HT1080 (cell line): Measurements from ENCODE around the gene PEDS1. TPM values are rescaled to one million over a fixed set of nuclear protein-coding genes. Genes with fewer than 3 reads are reported as not detected.
"Not testable (repeated sequence)": the region's sequence is repeated elsewhere in the genome, so short reads cannot be mapped to it uniquely, and the experiment has no call there.

Source experiments
- DNase-seq: peaks from one replicate; pipeline ENCODE4 v3.0.0-alpha.2; 2015; ENCODE audit warnings: low read depth
- total RNA-seq: library from RNA; depleted of rRNA; stranded (reverse); fragments of >200 nt; shearing (Covaris generic); gene quantifications from 2 replicates; pipeline ENCODE4 v1.2.3, GENCODE V29; 2014

PEDS1 gene
- total RNA-seq, 1 experiment from 2014 or later, result 38.7 TPM

DNA sequence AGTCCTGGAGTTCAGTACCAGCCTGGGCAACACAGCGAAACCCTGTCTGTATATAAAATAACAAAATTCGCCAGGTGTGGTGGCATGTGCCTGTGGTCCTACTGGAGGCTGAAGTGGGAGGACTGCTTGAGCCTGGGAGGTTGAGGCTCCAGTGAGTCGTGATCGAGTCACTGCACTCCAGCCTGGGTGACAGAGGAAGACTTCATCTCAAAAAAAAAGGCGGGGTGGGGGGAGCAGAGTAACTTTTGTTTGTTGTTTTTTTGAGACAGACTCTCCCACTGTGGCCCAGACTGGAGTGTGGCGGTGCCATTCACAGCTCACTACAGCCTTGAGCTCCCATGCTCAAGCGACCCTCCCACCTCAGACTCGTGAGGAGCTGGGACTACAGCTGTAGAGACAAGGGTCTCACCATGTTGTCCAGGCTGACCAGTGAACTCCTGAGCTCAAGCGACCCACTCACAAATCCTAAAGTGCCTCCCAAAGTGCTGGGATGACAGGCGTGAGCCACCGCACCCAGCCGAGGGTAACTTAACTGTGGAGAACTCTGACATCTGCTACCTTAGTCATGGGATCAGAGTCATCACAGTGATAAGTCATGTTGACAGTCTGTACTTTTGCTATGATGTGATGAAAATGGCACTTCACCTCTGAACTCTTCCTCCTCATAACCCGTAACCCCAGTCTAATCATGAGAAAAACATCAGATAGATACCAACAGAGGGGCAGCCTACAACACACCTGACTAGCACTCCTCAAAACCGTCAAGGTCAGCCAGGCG lies 16.5 kb downstream of the PEDS1 start:
- peak; percentile 72 for DNase-seq

DNA sequence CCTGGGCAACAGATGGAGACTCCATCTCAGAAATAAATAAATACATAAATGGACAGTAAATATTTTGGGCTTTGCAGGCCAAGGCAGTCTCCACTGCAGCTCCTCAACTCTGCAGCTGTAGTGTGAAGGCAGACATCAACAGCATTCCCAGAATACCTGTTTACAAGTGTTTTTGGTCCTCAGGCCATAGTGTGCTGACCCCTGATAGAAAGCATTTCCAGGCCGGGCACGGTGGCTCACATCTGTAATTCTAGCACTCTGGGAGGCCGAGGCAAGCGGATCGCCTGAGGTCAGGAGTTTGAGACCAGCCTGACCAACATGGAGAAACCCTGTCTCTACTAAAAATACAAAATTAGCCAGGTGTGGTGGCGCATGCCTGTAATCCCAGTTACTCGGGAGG lies 18.4 kb downstream of the PEDS1 start:
- not testable (repeated sequence) for DNase-seq

DNA sequence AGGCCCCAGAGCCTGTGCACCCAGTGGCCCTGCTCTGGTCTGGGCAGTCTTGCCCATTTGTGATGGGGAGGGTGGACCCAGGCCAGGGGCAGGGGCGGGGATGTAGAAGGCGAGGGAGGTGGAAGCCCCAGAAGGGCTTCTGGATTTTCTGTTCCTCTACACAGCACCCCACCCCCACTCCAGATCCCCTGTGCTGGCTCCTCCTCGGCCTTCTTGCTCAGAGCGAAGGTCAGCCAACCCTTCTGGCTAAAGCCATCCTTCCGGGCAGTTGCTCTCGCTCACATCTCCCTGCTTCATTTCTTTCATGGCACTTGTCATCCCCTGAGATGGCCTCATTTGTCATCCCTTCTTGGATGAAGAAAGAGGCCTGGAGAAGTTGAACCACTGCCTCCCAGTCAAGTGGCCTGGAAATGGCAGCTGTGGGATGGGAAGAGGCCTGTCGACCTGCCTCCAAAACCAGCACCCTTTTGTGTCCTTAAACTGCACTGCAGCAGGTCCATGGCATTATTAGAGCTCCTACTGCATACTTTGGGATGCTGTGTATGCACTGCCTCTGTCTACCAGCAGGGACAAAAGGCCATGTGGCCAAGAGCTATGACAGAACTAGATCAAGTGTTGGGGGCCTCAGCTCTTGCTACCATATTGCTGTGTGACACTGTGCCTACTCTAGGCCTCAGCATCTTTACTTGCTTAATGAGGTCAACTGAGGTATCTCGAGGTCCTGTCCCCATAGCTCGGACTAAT lies 19.9 kb downstream of the PEDS1 start:
- no peak for DNase-seq

DNA sequence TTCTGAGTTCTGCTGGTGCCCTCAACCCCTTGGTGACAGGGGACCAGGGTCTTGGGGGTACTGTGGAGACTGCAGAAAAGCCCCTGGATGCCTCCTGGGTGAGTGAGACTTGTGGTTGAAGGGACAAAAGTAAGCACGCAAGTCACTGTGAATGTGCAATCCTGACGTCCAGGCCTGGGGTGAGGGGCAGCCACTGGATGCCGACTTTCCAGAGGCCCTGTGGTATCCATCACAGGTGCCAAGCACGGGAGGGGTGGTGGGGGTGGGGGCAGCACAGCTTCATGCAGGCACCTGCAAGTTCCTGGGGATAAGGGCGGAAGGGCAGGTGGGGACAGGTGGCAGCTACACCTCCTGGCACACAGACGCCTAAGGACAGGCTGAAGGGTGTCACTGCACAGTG lies 20.5 kb downstream of the PEDS1 start:
- no peak for DNase-seq

DNA sequence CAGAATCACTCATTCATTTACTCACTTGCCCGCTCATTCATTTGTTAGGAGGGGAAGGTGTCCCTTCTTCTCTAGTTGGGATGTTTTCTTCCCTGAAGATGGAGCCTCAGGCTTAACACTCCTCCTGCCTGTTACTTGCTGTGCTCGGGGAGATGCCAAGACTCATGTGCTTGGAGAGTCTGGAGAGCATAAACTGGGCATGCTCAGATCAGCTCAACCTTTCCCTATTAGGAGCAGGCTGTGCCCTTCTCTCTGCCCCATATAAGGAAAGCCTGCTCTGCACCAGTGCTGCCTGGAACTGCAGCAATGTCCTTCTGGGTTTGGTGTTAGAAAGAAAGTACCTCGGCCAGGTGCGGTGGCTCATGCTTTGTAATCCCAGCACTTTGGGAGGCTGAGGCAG lies 22.5 kb downstream of the PEDS1 start:
- DNase-seq, result no peak

DNA sequence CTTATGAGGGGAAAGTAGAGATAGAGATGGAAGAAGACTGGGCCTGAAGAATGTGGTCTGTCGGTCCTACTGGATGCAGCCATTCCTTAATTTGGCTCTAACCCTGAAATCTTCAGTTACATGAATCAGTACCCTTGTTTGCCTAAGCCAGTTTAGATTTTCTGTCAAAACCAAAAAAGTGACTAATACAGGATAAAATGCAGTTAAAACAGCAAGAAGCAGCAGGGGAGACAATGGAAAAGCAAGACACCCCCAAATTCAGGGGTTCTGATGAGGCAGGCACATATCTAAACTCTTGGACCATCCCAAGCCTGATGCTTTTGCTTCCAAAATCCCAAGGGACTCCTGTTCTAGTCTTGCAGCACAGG lies 23.2 kb downstream of the PEDS1 start:
- DNase-seq, result no peak

GRCh38 chr20:50129662-50130355 lies 23.7 kb downstream of the PEDS1 start:
- DNase-seq, result no peak

- DNase-seq, result no peak
Measured at GRCh38 chr20:50128520-50128905, 25.0 kb downstream of the PEDS1 start.

DNA sequence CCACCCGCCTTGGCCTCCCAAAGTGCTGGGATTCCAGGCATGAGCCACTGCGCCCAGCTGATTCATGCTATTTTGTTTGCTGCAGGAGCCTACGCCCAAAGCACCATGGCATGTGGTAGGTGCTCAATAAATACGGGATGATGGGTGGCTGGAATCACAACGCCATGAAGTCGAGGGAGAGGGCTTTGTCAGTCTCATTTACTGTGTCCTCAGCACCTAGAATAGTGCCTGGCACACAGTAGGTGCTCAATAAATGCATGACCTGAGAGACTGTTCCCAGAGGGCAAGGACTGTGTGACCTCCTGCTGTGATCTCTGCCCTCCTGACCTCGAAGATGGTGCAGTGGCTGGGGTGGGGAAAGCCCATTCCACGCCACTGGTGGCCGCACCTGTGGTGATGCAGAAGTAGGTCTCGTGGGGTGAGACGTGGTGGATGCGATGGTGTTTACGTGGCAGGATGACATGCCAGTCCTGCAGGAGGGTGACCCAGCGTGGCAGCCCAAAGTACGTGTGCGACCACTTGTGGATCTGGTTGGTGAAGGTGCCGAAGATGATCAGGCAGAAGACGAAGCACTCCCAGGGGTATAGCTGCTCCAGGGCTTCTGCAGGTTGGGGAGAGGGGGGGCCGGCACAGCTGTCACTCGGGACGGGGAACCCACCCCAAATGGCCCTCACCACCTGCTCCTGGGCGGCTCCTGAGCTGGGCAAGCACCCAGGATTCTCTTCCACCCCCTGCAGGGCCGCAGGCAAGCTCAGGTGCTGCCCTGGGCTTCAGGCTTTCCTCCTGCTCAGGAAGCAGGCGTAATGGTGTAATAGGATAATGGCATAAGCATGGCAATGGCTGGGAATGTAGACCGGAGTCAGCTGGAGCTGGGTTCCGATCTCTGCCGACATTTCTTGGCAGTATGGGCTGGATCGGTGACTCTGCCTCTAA lies 25.7 kb downstream of the PEDS1 start:
- no peak for DNase-seq

DNA sequence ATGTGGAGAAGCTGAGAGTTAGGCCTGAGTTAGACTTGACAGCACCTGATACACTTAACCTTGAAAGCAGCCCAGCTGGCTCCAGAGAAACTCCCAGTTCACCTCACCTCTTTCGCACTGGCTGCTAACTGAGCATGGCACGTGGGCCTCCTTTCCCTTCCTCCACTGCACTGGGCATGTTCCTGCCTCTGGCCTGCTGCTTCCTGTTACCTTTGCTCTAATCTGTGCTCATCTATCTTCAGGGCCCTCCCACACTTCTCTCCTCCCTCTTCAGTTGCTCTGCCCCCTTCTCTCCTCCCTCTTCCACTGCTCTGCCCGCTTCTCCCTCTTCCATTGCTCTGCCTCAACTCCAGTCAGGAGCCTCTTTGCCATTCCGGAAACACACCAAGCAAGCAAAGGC lies 26.9 kb downstream of the PEDS1 start:
- no peak for DNase-seq

GRCh38 chr20:50125279-50125678 lies 28.2 kb downstream of the PEDS1 start:
- DNase-seq, result no peak

DNA sequence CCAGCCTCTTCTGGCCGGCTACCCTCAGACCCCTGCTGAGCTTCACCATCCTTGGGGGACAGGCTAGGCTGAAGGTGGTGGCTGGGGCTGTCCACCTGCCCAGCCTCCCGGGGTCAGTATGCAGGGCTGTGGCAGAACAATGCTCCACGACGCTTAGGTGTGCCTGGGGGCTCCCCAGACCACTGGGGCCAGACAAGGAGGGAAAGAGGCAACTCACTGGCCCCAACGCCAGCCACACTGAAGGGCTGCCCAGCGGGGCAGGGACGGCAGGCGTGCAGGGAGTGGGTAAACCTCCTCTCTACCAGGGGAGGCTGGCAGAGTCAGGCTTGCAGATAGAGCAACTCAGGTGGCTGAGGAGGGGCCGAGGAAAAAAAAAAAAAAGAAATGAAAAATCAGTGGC lies 29.0 kb downstream of the PEDS1 start:
- no peak for DNase-seq

DNA sequence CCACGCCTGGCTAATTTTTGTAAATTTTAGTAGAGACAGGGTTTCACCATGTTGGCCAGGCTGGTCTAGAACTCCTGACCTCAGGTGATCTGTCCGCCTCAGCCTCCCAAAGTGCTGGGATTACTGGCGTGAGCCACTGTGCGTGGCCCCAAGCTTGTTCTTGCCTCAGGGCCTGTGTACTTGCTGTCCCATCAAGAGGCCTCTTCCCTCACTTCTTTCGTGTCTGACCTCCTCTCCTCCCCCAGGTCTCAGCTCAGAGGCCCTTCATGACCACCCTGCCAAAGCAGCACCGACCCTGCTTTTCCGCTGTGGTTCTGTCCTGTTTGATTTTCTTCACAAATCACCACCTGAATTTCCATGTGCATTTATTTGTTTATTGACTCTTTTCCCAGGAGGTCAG lies 30.1 kb downstream of the PEDS1 start:
- DNase-seq, result no peak

GRCh38 chr20:50122763-50123162 lies 30.8 kb downstream of the PEDS1 start:
- DNase-seq, result no peak

GRCh38 chr20:50121858-50122271 lies 31.7 kb downstream of the PEDS1 start:
- DNase-seq, result no peak

- peak; percentile 64 for DNase-seq
Measured at GRCh38 chr20:50120935-50121693, 32.4 kb downstream of the PEDS1 start.

DNA sequence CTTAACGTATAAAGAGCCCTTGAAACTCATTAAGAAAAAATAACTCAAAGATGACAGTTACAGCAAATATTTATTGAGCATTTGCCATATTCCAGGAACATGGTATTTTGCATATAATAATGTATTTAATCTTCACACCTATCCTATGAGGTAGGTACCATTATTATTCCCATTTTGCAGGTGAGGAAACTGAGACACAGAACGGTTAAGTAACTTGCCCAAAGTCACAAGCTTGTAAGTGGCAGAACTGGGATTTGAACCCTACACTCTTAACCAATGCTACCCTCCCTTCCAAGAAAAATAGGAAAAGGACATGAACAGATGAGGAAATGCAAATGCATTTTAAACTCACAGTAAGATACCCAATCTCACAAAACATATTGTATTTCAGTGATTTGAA lies 35.3 kb downstream of the PEDS1 start:
- DNase-seq, result no peak

GRCh38 chr20:50116368-50116999 lies 37.0 kb downstream of the PEDS1 start:
- no peak for DNase-seq

GRCh38 chr20:50115591-50116367 lies 37.7 kb downstream of the PEDS1 start:
- DNase-seq, result peak; percentile 96
